Activated CD4-positive, alpha-beta T cell treated with anti-CD3 and anti-CD28 coated beads, Interleukin-2, amount 10 ng/mL, durations not matched to agents 7 days and 5 days (primary cell): Measurements from ENCODE around the gene ITPKB. TPM values are rescaled to one million over a fixed set of nuclear protein-coding genes. Genes with fewer than 3 reads are reported as not detected.

Experiments used
- CTCF ChIA-PET: fragments of 350-600 bp; sonication (Branson Sonifier 250); formaldehyde crosslinking; loops from one replicate; lab custom pipeline; 2021; ENCODE audit warnings: antibody characterized with exemption; lab: Charles Lee
- POLR2A ChIA-PET: fragments of 350-600 bp; sonication (Branson Sonifier 250); formaldehyde crosslinking; loops from one replicate; lab custom pipeline; 2021; ENCODE audit warnings: antibody characterized with exemption; lab: Charles Lee
- DNase-seq: peaks from one replicate; pipeline ENCODE4 v3.0.0-alpha.2; 2020
- H3K27ac Mint-ChIP-seq: one replicate; pipeline ENCODE4 v1.8.0; 2021; ENCODE audit warnings: mild to moderate bottlenecking, moderate library complexity, mixed read lengths
- H3K27me3 Mint-ChIP-seq: one replicate; pipeline ENCODE4 v1.8.0; 2021; ENCODE audit warnings: mixed read lengths
- H3K36me3 Mint-ChIP-seq: one replicate; pipeline ENCODE4 v1.8.0; 2021; ENCODE audit warnings: low read depth, mixed read lengths
- H3K4me1 Mint-ChIP-seq: one replicate; pipeline ENCODE4 v1.8.0; 2021; ENCODE audit warnings: mixed read lengths
- H3K4me3 Mint-ChIP-seq: one replicate; pipeline ENCODE4 v1.8.0; 2021; ENCODE audit warnings: mild to moderate bottlenecking, moderate library complexity, mixed read lengths
- H3K9me3 Mint-ChIP-seq: one replicate; pipeline ENCODE4 v1.8.0; 2021; ENCODE audit warnings: mixed read lengths
- total RNA-seq, 2 experiments: library from RNA; stranded (reverse); gene quantifications; one replicate each; pipeline ENCODE4 v1.2.3, GENCODE V29; 2021

The ITPKB gene
- total RNA-seq, 2 experiments from 2014 or later: 61.1 to 64.0 TPM

DNA sequence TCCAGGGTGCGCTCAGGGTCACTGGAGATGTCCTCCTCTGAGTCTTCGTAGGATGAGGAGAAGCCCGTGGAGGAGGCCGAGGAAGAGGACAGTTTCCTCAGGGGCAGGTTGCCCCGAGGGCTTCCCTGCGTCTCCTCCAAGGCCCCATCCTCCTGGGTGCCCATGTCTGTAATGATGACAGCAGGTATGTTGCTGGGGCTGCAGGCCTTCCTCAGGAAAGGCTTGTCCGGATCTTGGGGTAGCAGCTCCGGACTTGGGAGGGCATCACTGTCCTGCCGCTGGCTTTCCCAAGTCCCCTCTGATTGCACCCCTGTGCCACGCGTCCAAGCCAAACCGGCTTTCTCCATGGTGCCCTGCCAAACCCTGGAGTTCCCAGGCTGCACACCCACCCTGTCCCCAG, 3.5 kb downstream of the ITPKB start:
- CTCF ChIA-PET: interaction anchor here (0.6 to 1.3 kb wide), 4 partner anchors 11 to 222 kb away, joined by 3 read pairs; no protein-coding TSS in a partner anchor
- DNase-seq: no peak
- Mint-ChIP-seq H3K36me3 (peaks cover 62% of the 10 kb centered on the region), H3K4me1 (peaks cover 63% of the 10 kb centered on the region), H3K27me3 (no peaks in the 10 kb centered on the region), H3K9me3 (no peaks in the 10 kb centered on the region), H3K4me3 (peak overlapping the region; percentile 87), H3K27ac (peak overlapping the region; percentile 52)
- POLR2A ChIA-PET: no interaction called here

DNA sequence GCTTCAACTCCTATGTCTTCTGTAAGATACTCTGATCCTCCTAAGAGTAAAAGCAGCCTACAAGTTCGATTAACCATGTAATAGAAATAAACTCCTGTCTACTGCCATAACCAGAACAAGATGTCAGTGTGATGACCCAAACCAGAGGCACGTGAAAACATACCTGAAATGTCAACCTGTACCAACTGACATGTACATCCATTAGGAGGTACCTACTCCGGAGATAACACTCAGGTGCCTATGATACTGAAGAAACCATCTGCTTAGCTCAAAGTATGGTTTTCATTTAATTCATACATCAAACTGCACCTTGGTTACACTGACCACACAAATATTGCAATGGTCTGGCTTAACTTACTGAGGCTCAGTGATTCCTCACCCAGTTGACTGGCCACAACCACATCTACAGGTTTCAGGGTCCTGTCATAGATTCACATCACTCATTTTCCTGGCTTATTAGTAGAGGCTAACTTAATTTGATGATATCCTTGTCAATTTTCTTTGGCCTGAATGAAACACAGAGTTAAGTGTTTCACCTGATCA, 4.4 kb downstream of the ITPKB start:
- no peak overlapping the region for H3K27ac Mint-ChIP-seq
- H3K4me1 Mint-ChIP-seq: peaks cover 65% of the 10 kb centered on the region
- H3K4me3 Mint-ChIP-seq: peak overlapping the region; percentile 87
- DNase-seq: no peak
- H3K36me3 Mint-ChIP-seq: peaks cover 71% of the 10 kb centered on the region
- no peaks in the 10 kb centered on the region for H3K27me3 Mint-ChIP-seq
- CTCF ChIA-PET: interaction anchor here (1.0 to 1.9 kb wide), 4 partner anchors 12 to 108 kb away, joined by 3 to 5 read pairs (median 4); no protein-coding TSS in a partner anchor
- no peaks in the 10 kb centered on the region for H3K9me3 Mint-ChIP-seq
- POLR2A ChIA-PET: interaction anchor here (0.6 kb wide), 1 partner anchor 80 kb away, joined by 4 read pairs; no protein-coding TSS in a partner anchor

DNA sequence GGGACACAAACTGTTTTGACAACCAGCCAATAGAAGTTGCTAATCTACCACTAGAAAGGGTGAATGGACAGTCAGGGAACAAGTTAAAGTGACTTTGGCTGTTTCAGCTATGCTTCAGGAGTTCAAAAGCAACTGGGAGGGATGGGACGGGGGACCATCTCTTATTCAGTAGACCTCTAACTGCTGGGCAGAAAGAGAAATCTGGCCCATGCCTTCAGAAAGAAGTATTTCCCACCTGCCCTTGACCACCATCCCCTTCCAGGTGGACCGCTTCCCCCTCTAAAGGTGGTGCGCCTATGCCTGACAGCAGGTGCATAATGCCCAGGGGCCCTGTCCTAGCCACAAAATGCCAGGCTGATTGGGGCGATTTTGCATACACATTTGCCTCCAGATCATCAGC, 5.2 kb downstream of the ITPKB start:
- ChIA-PET POLR2A (no interaction called here), CTCF (interaction anchor here (1.0 to 1.9 kb wide), 3 partner anchors 14 to 72 kb away, joined by 3 to 5 read pairs (median 4); no protein-coding TSS in a partner anchor)
- peak overlapping the region; percentile 87 for H3K4me3 Mint-ChIP-seq
- no peaks in the 10 kb centered on the region for H3K9me3 Mint-ChIP-seq
- no peak for DNase-seq
- H3K27ac Mint-ChIP-seq: peak overlapping the region; percentile 78
- H3K27me3 Mint-ChIP-seq: no peaks in the 10 kb centered on the region
- H3K4me1 Mint-ChIP-seq: peaks cover 70% of the 10 kb centered on the region
- peaks cover 79% of the 10 kb centered on the region for H3K36me3 Mint-ChIP-seq

DNA sequence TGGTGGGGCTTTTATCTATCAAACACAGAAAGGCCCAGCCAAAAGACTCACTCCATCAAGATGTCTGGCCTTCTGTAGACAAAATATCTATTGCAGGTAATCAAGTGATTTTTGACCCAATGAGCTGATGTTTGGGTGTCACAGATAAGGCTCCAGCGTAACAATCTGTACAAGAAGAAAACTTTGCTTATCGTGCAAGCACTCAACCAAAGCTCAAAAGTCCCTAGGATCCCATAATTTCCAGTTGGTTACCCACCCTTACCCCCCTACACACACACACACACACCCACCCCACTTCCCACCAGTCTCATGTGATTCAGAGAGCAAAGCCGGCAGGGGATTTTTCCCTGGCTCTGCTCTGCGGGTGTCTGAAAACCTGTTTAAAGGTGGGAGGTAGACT, 5.8 kb downstream of the ITPKB start:
- Mint-ChIP-seq H3K4me3 (peak overlapping the region; percentile 87), H3K36me3 (peaks cover 84% of the 10 kb centered on the region), H3K9me3 (no peaks in the 10 kb centered on the region), H3K27ac (peak overlapping the region; percentile 78), H3K4me1 (peaks cover 75% of the 10 kb centered on the region), H3K27me3 (no peaks in the 10 kb centered on the region)
- CTCF ChIA-PET: interaction anchor here (1.0 to 1.9 kb wide), 2 partner anchors 15 to 72 kb away, joined by 3 to 5 read pairs; no protein-coding TSS in a partner anchor
- DNase-seq: no peak
- POLR2A ChIA-PET: no interaction called here

DNA sequence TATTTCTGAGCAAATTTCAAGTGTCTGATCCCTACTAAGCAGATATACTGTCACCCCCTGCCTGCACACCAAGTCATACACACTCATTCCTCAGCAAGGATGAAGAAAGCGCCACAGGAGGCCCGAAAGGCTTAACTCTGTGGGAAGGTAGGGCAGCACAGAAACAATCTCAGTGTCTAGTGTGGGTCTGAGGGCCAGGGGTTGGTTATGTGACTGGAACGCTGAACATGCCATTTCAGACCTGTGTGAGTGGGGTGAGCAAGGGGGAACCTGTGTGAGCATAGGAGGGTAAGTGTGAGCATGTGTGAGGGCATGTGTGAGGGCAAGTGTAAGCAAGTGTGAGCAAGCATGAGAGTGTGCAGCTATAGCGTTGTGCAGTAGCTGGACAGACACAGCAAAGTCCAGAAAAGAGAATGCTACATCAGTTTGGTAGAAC, 6.2 kb downstream of the ITPKB start:
- POLR2A ChIA-PET: no interaction called here
- Mint-ChIP-seq H3K27me3 (no peaks in the 10 kb centered on the region), H3K4me3 (peak overlapping the region; percentile 87), H3K36me3 (peaks cover 86% of the 10 kb centered on the region), H3K4me1 (peaks cover 80% of the 10 kb centered on the region), H3K9me3 (no peaks in the 10 kb centered on the region), H3K27ac (peak overlapping the region; percentile 78)
- CTCF ChIA-PET: interaction anchor here (1.0 kb wide), 1 partner anchor 71 kb away, joined by 3 read pairs; no protein-coding TSS in a partner anchor
- DNase-seq: no peak

DNA sequence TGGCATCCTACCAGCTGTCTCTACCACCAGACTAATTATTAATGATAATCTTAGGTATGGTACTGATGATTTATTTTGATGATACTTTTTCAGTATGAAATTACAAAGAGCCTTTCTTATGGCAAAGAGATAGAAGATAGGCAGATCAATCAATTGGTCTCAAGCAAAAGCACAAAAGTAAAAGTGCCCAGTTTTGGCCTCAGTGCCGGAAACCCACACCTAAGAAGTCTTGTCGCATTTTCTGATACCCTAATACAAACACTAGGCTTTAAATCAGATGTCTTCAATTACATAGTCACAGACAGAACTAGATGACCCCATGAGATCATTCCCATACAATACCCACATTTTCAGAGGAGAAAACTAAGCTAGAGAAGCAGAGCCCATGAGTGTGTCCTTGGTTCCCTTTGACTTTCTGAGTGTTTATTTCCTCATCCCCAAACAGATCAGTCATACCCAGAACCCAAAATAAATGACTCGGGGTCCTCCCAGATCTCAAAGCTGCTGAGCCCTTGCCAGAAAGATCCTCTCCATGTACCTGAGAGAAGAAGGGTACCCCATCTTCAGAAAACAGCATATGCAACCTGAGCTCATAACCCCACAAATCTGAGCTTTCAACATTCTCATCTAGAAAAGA, 7.7 kb downstream of the ITPKB start:
- Mint-ChIP-seq H3K36me3 (peaks cover 93% of the 10 kb centered on the region), H3K4me3 (peak overlapping the region; percentile 87), H3K9me3 (no peaks in the 10 kb centered on the region), H3K27me3 (no peaks in the 10 kb centered on the region), H3K27ac (peak overlapping the region; percentile 76), H3K4me1 (peaks cover 95% of the 10 kb centered on the region)
- CTCF ChIA-PET: interaction anchor here (0.9 to 3.8 kb wide), 3 partner anchors 13 to 20 kb away, joined by 3 to 20 read pairs (median 3); no protein-coding TSS in a partner anchor
- DNase-seq: no peak
- POLR2A ChIA-PET: no interaction called here

DNA sequence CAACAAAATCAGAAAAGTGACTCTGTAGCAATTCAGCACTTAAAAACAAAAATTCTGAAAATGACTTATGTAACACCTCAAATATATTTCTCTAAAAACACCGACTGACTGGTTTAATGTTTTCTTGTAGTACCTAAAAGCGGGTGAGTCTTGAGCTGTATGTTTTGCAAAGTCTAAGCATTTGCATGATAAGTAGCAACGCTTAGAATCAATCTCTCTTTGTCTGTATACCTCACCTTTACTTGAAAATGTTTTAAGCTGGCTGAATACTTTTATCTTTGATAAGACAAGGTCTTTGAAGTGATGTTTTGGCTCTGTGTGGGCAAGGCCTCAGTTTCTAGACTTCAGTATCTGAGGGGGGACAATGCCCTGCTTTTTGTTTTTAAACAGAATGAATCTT, 8.2 kb downstream of the ITPKB start:
- ChIA-PET CTCF (interaction anchor here (0.9 to 3.8 kb wide), 4 partner anchors 12 to 93 kb away, joined by 3 to 20 read pairs (median 3); no protein-coding TSS in a partner anchor), POLR2A (no interaction called here)
- no peaks in the 10 kb centered on the region for H3K27me3 Mint-ChIP-seq
- H3K4me1 Mint-ChIP-seq: peaks cover 97% of the 10 kb centered on the region
- no peaks in the 10 kb centered on the region for H3K9me3 Mint-ChIP-seq
- peak overlapping the region; percentile 76 for H3K27ac Mint-ChIP-seq
- peak overlapping the region; percentile 87 for H3K4me3 Mint-ChIP-seq
- H3K36me3 Mint-ChIP-seq: peaks cover 94% of the 10 kb centered on the region
- DNase-seq: no peak

DNA sequence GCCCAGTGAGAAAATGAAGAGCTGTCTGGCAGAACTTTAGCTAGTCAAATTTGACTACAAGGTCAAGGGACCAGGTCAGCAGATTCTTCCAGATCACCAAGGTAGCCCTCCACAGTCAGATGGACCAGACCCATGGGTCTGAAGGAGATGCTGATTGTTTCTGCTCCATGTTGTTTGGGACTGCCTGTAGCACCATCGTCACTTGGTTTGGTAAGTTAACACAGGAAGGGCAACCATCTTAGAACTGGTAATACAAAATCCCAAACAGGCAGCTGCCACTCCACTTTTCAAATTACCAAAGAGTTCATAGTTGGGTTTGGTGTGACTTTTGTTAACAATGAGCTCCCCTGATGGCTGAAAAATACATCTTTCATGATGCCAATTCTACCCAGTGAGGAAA, 9.0 kb downstream of the ITPKB start:
- Mint-ChIP-seq H3K4me3 (peak overlapping the region; percentile 87), H3K27me3 (no peaks in the 10 kb centered on the region), H3K9me3 (no peaks in the 10 kb centered on the region), H3K36me3 (peaks cover 94% of the 10 kb centered on the region), H3K4me1 (peaks cover 97% of the 10 kb centered on the region), H3K27ac (peak overlapping the region; percentile 76)
- DNase-seq: no peak
- POLR2A ChIA-PET: interaction anchor here (0.7 kb wide), 1 partner anchor 20 kb away, joined by 3 read pairs; no protein-coding TSS in a partner anchor
- CTCF ChIA-PET: interaction anchor here (0.9 to 3.8 kb wide), 4 partner anchors 9 to 92 kb away, joined by 3 to 20 read pairs (median 6); partner anchors contain the start of gene ITPKB

DNA sequence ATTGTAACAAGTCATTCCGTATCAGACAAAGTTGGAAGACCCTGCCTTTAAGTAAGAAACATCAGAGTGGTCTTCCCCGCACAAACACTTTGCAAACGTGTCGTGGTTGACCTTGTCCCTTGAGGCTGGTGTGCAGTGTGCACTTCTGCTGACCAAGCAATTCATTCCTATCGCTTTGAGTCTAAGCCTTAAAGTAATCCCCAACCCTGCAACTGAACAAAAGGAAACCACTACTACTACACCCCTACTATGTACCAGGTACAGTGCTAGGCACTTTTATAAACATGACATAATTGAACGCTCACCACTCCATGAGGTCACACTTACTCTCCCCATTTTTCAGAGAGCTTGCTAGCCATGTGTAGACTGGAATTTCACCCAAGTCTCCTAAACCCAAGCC, 10.6 kb downstream of the ITPKB start:
- ChIA-PET POLR2A (no interaction called here), CTCF (interaction anchor here (3.8 kb wide), 1 partner anchor 17 kb away, joined by 20 read pairs; no protein-coding TSS in a partner anchor)
- no peaks in the 10 kb centered on the region for H3K27me3 Mint-ChIP-seq
- DNase-seq: no peak
- peak overlapping the region; percentile 76 for H3K27ac Mint-ChIP-seq
- H3K4me3 Mint-ChIP-seq: peak overlapping the region; percentile 69
- H3K36me3 Mint-ChIP-seq: peaks cover 91% of the 10 kb centered on the region
- H3K4me1 Mint-ChIP-seq: peaks cover 98% of the 10 kb centered on the region
- no peaks in the 10 kb centered on the region for H3K9me3 Mint-ChIP-seq

DNA sequence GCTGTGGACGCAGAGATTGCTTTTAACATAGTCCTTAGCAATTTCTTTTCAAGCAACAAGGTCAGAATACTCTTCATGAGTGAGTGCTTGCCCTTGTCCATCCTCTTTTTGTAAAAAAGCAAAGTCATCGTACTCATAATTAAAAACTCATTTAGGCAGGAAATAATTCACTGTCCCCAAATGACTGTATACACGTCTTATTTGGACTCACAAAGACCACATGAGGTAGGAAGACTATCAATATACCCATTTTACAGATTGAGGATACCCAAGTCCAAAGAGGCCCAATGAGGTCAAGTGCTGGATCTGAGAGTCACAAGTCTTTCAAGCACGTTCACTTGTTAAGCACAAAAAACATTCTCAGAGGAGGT, 13.2 kb downstream of the ITPKB start:
- no peaks in the 10 kb centered on the region for H3K9me3 Mint-ChIP-seq
- ChIA-PET POLR2A (interaction anchor here (0.6 kb wide), 1 partner anchor 96 kb away, joined by 13 read pairs; no protein-coding TSS in a partner anchor), CTCF (interaction anchor here (1.0 to 1.5 kb wide), 3 partner anchors 12 to 100 kb away, joined by 4 to 8 read pairs (median 4); no protein-coding TSS in a partner anchor)
- H3K27ac Mint-ChIP-seq: peak overlapping the region; percentile 76
- peaks cover 94% of the 10 kb centered on the region for H3K4me1 Mint-ChIP-seq
- no peak for DNase-seq
- no peaks in the 10 kb centered on the region for H3K27me3 Mint-ChIP-seq
- H3K36me3 Mint-ChIP-seq: peaks cover 88% of the 10 kb centered on the region
- H3K4me3 Mint-ChIP-seq: peak overlapping the region; percentile 38

DNA sequence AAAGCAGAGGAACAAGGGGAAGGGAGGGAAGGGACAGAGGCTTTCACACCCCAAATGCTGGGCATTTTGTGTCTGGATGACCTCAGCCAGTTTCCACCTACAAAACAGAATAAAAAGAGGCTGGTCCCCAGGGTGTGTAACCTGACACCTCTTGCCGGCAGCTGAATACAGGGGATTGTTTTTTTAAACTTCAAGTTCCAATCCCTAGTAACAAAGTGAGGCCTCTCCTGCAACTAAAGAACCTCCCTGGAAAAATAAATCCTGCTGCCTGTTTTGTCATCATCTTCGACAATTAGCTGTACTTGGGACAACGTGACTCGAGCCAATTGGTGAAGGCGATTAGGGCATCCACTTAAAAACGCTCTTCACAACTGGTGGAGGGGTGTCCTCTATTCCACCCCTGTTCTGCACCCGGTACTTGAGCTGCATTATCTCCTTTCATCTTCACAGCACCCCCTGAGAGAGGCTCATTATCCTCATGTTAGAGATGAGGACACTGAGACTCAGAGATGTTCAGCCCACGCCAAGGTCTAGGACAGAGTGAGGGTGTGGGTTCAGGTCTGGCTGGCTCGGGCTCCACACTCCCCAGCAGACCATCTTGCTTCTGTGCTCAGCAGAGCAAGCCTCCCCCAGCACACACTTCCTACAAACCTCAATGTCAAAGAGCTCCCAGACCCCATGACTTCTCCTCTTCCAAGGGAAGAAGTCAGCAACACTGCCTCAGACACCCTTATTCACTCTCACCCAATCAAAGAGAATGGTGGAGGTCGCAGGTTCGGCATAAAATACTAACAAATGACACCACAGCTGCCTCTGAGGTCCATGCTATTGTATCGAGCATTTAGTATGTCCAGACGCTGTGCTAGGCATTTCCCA, 15.2 kb downstream of the ITPKB start:
- H3K27ac Mint-ChIP-seq: peak overlapping the region; percentile 76
- no peak for DNase-seq

More for the DNA sequence above, 15.2 kb downstream of the ITPKB start:
- Mint-ChIP-seq H3K4me1 (peaks cover 92% of the 10 kb centered on the region), H3K27me3 (no peaks in the 10 kb centered on the region), H3K9me3 (no peaks in the 10 kb centered on the region), H3K4me3 (peak overlapping the region; percentile 38), H3K36me3 (peaks cover 81% of the 10 kb centered on the region)
- CTCF ChIA-PET: interaction anchor here (0.6 to 0.9 kb wide), 4 partner anchors 8 to 77 kb away, joined by 3 to 4 read pairs (median 3); no protein-coding TSS in a partner anchor
- POLR2A ChIA-PET: no interaction called here
